ENCODE data around the gene DERL3.

DNA sequence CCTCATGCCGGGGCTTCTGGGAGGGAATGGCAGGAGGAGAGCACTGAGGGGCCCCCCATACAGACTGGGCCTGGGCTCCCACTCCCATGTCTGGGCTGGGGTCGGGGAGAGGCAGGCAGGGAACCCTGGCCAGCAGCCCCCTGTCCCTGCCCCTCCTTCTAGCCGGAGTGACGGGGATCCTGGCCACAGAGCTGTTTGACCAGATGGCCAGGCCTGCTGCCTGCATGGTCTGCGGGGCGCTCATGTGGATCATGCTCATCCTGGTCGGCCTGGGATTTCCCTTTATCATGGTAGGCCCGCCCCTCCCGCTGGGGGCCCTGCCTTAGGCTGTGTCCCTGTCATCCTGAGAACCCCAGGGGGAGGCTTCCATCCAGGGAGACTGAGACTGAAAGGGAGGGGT, 45.3 kb upstream of the DERL3 start:
- TF ChIP-seq, protein P1, sequence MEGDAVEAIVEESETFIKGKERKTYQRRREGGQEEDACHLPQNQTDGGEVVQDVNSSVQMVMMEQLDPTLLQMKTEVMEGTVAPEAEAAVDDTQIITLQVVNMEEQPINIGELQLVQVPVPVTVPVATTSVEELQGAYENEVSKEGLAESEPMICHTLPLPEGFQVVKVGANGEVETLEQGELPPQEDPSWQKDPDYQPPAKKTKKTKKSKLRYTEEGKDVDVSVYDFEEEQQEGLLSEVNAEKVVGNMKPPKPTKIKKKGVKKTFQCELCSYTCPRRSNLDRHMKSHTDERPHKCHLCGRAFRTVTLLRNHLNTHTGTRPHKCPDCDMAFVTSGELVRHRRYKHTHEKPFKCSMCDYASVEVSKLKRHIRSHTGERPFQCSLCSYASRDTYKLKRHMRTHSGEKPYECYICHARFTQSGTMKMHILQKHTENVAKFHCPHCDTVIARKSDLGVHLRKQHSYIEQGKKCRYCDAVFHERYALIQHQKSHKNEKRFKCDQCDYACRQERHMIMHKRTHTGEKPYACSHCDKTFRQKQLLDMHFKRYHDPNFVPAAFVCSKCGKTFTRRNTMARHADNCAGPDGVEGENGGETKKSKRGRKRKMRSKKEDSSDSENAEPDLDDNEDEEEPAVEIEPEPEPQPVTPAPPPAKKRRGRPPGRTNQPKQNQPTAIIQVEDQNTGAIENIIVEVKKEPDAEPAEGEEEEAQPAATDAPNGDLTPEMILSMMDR (IDR thresholded peaks at IDR 0.05) = no peak
- TF ChIP-seq POLR2A (IDR thresholded peaks at IDR 0.05; ENCODE audit: low read depth) = no peak
